OCI-LY3 (cell line): ENCODE results near the gene TTLL5.

Source experiments
- EZH2phosphoT487 ChIP-seq: fragments of 200-600 bp; shearing (Covaris generic); IDR thresholded peaks from 2 replicates; pipeline ENCODE4 v1.6.1; 2018; ENCODE audit warnings: antibody characterized with exemption, mixed run types, low read depth
- TF ChIP-seq, protein P1 (sequence below): fragments of 200-600, 300-600 bp; sonication (generic); IDR thresholded peaks from 2 replicates; pipeline ENCODE4 v1.5.1; 2014; ENCODE audit warnings: antibody characterized with exemption, low read length, low read depth

DNA sequence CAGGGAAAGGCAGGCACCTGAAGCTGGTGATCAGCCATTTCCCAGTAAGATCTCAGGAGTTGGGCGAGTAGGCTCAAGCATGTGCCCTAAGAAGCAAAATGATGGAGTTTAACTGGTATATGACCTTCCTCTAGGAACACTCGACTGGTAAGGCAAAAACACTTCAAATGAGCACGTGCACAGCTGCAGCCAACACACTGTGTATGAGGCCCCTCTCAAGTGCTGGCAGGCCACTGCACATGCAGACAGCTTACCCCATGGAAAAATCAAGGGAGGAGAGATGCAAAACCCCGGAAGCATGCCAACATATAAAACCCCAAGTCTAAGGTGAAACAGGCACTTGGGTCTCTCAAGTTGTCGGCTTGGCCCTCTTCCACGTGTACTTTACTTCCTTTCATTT is 39.2 kb downstream of the TTLL5 start:
- TF ChIP-seq, protein P1, sequence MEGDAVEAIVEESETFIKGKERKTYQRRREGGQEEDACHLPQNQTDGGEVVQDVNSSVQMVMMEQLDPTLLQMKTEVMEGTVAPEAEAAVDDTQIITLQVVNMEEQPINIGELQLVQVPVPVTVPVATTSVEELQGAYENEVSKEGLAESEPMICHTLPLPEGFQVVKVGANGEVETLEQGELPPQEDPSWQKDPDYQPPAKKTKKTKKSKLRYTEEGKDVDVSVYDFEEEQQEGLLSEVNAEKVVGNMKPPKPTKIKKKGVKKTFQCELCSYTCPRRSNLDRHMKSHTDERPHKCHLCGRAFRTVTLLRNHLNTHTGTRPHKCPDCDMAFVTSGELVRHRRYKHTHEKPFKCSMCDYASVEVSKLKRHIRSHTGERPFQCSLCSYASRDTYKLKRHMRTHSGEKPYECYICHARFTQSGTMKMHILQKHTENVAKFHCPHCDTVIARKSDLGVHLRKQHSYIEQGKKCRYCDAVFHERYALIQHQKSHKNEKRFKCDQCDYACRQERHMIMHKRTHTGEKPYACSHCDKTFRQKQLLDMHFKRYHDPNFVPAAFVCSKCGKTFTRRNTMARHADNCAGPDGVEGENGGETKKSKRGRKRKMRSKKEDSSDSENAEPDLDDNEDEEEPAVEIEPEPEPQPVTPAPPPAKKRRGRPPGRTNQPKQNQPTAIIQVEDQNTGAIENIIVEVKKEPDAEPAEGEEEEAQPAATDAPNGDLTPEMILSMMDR, result no peak
- no peak for TF ChIP-seq EZH2phosphoT487
